GM12891 (cell line): Measurements from ENCODE around the gene ZDHHC7.

Experiments used
- PAX5 ChIP-seq: IDR thresholded peaks from 2 replicates; pipeline ENCODE4 v1.6.1; 2011; ENCODE audit warnings: low read length, moderate library complexity, mild to moderate bottlenecking; ENCODE audit not compliant: insufficient read depth, severe bottlenecking
- POLR2A ChIP-seq: IDR thresholded peaks from 2 replicates; pipeline ENCODE4 v1.6.1; 2011; ENCODE audit warnings: low read depth, low read length, control low read depth
- POLR2AphosphoS5 ChIP-seq: IDR thresholded peaks from 2 replicates; pipeline ENCODE4 v1.6.1; 2011; ENCODE audit warnings: low read depth, low read length, control low read depth
- SPI1 ChIP-seq: IDR thresholded peaks from 2 replicates; pipeline ENCODE4 v1.6.1; 2011; ENCODE audit warnings: low read depth, low read length, control low read depth
- TAF1 ChIP-seq: IDR thresholded peaks from 2 replicates; pipeline ENCODE4 v1.6.1; 2011; ENCODE audit warnings: low read depth, low read length, control low read depth

DNA sequence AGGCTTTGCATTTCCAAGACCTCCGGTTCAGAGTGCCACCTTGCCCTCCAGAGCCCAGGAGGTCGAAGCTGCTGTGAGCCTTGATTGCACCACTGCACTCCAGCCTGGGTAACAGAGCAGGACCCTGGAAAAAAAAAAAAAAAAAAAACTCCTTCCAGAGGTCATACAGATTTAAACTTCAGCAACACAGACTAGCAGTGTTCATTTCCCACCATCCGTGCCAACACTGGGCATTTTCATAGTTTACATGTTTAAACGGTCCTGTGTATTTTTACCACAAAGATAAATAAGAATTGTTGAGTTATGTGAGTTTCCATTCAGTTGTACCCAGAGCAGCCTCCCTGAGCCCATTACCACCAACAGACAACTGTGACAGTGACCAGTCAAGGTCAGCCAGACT is 50.4 kb downstream of the ZDHHC7 start:
- TF ChIP-seq POLR2A (no peak), SPI1 (no peak), TAF1 (no peak), POLR2AphosphoS5 (no peak), PAX5 (no peak)
